OCI-LY3 (cell line): ENCODE measurements around the gene TMEM201.

Experiments used
- H2AFZ ChIP-seq: fragments of 200-600, 300-600 bp; shearing (Covaris generic); 2 replicates; pipeline ENCODE4 v1.6.0; 2014; ENCODE audit warnings: antibody characterized with exemption, low read depth, low read length
- H3K27ac ChIP-seq: fragments of 200-600, 300-600 bp; sonication (generic); 2 replicates; pipeline ENCODE4 v1.5.1; 2014; ENCODE audit warnings: mild to moderate bottlenecking, low read length, moderate library complexity, mixed read lengths
- H3K27me3 ChIP-seq: fragments of 200-600, 300-600 bp; sonication (generic); 2 replicates; pipeline ENCODE4 v1.6.1; 2014; ENCODE audit warnings: low read depth, low read length, mixed read lengths
- H3K36me3 ChIP-seq: fragments of 200-600, 300-600 bp; sonication (generic); replicated peaks from 2 replicates; pipeline ENCODE3; 2014; ENCODE audit warnings: low read depth, low read length, mixed read lengths
- H3K4me1 ChIP-seq: fragments of 300-600, 200-600 bp; sonication (generic); 2 replicates; pipeline ENCODE4 v1.6.1; 2014; ENCODE audit warnings: low read length, mixed read lengths
- H3K4me2 ChIP-seq: fragments of 200-600, 300-600 bp; sonication (generic); 2 replicates; pipeline ENCODE4 v1.6.1; 2014; ENCODE audit warnings: low read length, mixed read lengths
- H3K4me3 ChIP-seq: fragments of 300-600, 200-600 bp; sonication (generic); 2 replicates; pipeline ENCODE4 v1.5.1; 2014; ENCODE audit warnings: antibody characterized with exemption, mild to moderate bottlenecking, low read length, moderate library complexity
- H3K79me2 ChIP-seq: fragments of 300-600, 200-600 bp; shearing (Covaris generic); 2 replicates; pipeline ENCODE4 v1.6.1; 2014; ENCODE audit warnings: mild to moderate bottlenecking, low read length, mixed read lengths
- H3K9ac ChIP-seq: fragments of 300-600, 200-600 bp; shearing (Covaris generic); 2 replicates; pipeline ENCODE4 v1.6.0; 2014; ENCODE audit warnings: mild to moderate bottlenecking, low read length, moderate library complexity
- H3K9me3 ChIP-seq: fragments of 200-600, 300-600 bp; shearing (Covaris generic); 2 replicates; pipeline ENCODE4 v1.6.1; 2014; ENCODE audit warnings: low read length, mixed read lengths; ENCODE audit not compliant: insufficient read depth
- H4K20me1 ChIP-seq: fragments of 200-600, 300-600 bp; sonication (generic); 2 replicates; pipeline ENCODE4 v1.6.1; 2016; ENCODE audit warnings: low read length, mixed read lengths; ENCODE audit not compliant: insufficient read depth
- EZH2phosphoT487 ChIP-seq: fragments of 200-600 bp; shearing (Covaris generic); IDR thresholded peaks from 2 replicates; pipeline ENCODE4 v1.6.1; 2018; ENCODE audit warnings: antibody characterized with exemption, mixed run types, low read depth
- TF ChIP-seq, protein P1 (sequence below): fragments of 200-600, 300-600 bp; sonication (generic); IDR thresholded peaks from 2 replicates; pipeline ENCODE4 v1.5.1; 2014; ENCODE audit warnings: antibody characterized with exemption, low read length, low read depth

The TMEM201 gene

DNA sequence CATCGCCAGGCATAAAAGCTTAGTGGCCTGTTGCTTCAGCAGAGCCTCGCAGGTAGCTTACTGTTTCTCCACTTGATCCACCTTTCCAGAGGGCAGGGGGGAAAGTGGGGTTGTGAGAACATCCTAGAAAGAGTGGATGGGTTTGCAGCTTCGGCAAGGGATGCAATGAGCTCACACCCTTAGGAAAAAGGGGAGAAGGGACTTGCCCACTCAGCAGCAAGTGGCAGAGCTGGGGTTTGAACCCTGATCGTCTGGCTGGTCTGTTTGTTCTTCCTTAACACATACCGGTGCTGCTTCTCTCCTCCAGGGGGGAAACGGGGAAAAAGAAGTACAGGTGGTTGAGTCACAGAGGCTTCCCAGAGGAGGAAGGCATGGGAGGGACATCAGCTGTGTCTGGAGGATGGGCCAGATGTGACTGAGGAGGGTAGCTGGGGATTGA, 1.0 kb downstream of the TMEM201 start:
- Histone ChIP-seq H4K20me1 (peaks cover 45% of the 10 kb centered on the region), H3K4me1 (peaks cover 23% of the 10 kb centered on the region), H3K4me3 (peak overlapping the region; percentile 99), H2AFZ (no peak overlapping the region), H3K4me2 (peak overlapping the region; percentile 99), H3K27me3 (no peaks in the 10 kb centered on the region), H3K9me3 (no peaks in the 10 kb centered on the region), H3K36me3 (no peaks in the 10 kb centered on the region), H3K9ac (peak overlapping the region; percentile 83), H3K27ac (no peak overlapping the region), H3K79me2 (peaks cover 58% of the 10 kb centered on the region)
- TF ChIP-seq EZH2phosphoT487, result no peak
- TF ChIP-seq, protein P1, sequence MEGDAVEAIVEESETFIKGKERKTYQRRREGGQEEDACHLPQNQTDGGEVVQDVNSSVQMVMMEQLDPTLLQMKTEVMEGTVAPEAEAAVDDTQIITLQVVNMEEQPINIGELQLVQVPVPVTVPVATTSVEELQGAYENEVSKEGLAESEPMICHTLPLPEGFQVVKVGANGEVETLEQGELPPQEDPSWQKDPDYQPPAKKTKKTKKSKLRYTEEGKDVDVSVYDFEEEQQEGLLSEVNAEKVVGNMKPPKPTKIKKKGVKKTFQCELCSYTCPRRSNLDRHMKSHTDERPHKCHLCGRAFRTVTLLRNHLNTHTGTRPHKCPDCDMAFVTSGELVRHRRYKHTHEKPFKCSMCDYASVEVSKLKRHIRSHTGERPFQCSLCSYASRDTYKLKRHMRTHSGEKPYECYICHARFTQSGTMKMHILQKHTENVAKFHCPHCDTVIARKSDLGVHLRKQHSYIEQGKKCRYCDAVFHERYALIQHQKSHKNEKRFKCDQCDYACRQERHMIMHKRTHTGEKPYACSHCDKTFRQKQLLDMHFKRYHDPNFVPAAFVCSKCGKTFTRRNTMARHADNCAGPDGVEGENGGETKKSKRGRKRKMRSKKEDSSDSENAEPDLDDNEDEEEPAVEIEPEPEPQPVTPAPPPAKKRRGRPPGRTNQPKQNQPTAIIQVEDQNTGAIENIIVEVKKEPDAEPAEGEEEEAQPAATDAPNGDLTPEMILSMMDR, result no peak

DNA sequence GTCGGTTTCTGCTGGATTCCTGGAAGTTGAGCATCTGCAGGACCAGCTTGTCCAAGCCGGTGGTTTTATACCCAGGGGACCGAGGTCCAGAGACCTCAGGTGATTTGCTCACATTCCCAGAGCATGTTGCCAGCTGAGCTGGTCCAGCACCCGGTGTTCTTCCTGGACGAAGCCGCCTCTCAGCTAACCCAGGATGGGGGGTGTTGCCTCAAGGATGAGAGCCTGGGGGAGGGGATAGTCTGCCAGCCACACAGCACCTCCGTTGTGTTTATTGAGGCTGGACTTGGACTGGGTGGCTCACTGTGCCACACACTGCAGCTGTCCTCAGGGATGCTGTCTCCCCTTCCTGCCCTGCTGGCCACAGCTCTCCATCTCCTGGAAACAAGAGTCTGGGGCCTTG, 1.5 kb downstream of the TMEM201 start:
- no peaks in the 10 kb centered on the region for H3K9me3 ChIP-seq
- no peak overlapping the region for H2AFZ ChIP-seq
- peaks cover 23% of the 10 kb centered on the region for H3K4me1 ChIP-seq
- peak overlapping the region; percentile 99 for H3K4me2 ChIP-seq
- H3K9ac ChIP-seq, result peak overlapping the region; percentile 83; the same call in 1 of the 2 replicates
- H3K4me3 ChIP-seq, result peak overlapping the region; percentile 99
- H3K79me2 ChIP-seq, result peaks cover 62% of the 10 kb centered on the region
- H3K36me3 ChIP-seq, result no peaks in the 10 kb centered on the region
- peaks cover 45% of the 10 kb centered on the region for H4K20me1 ChIP-seq
- no peak for TF ChIP-seq EZH2phosphoT487
- TF ChIP-seq, protein P1, result no peak
- no peak overlapping the region for H3K27ac ChIP-seq
- no peaks in the 10 kb centered on the region for H3K27me3 ChIP-seq

DNA sequence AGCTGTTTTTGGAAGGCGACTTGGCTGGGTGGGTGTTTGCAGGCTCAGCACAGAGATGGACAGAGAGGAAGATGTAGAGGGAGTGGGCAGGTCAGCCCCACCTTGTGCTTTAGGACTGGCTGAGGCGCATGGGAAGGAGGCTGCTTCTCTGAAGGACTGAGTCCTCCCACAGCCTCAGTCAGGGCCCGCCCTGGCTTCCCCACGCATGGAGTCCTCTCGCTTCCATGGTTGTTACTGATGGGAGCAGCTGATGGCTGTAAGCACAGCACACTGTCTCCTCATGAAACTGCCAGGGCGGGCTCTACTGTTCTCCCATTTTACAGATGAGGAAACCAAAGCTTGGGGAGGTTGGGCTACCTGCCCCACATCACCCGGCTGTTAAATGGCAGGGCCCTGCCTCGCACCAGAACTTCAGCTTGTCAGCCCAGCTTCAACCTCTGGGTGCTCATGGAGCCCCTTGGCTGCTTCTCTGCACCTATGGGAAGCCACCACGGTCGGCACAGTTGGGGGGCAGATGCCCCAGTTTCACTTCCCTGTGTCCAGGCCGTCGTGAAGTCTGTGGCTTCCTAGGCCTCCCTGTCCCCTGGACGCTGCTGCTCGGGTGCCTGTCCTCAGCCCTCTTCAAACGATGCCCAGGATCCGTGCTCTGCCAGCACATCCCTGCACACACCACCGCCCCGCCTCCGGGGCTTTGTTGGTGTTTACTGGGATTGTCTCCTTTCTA, 2.4 kb downstream of the TMEM201 start:
- Histone ChIP-seq H3K36me3 (no peaks in the 10 kb centered on the region), H3K4me1 (peaks cover 23% of the 10 kb centered on the region), H3K27me3 (no peaks in the 10 kb centered on the region), H3K9me3 (no peaks in the 10 kb centered on the region), H3K4me3 (no peak overlapping the region), H4K20me1 (peaks cover 45% of the 10 kb centered on the region), H2AFZ (no peak overlapping the region), H3K79me2 (peaks cover 69% of the 10 kb centered on the region), H3K4me2 (peak overlapping the region; percentile 99), H3K9ac (no peak overlapping the region), H3K27ac (no peak overlapping the region)
- TF ChIP-seq EZH2phosphoT487, result no peak
- TF ChIP-seq, protein P1, result no peak

DNA sequence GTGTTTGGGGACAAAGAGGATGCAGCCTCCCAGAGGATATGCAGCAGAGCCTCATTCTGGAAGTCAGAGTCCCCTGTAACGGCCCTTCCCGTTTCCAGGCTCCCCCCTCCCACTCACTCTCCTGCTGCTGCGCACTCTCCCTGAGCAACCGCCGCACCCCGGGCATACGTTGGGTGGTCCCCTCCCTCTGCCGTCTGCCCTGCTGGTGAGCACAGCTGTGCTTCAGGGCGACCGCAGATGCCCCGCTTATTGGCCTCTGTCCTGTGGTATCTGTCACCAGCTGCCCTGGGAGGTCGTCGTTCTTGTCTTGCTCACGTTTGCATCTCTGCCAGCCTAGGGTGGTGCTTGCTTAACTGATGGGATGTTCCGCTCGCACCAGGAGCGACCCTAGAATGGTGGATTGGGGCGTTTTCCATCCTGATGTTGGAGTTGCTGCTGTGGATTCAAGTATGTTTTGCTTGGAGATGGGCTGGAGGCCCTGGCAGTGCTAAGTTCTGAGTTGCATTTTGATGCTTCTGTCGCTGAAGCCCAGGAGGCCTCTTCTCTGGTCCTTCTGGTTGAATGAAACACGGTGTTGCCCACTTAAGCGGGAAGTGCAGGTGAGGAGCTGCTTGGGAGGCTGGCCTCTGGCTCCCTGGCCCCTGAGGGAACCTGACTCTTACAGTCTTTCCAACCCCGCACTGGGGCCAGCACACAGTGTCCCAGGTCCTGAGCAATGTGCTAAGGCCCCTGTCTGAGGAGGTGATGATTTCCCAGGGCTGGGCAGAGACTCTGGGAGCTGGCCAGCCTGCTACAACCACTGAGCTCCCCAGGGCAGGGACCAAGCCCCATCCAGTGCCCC, 3.2 kb downstream of the TMEM201 start:
- peaks cover 45% of the 10 kb centered on the region for H4K20me1 ChIP-seq

More for the DNA sequence above, 3.2 kb downstream of the TMEM201 start:
- TF ChIP-seq, protein P1, result no peak
- no peak for TF ChIP-seq EZH2phosphoT487
- H3K36me3 ChIP-seq, result no peaks in the 10 kb centered on the region
- H2AFZ ChIP-seq, result no peak overlapping the region
- no peak overlapping the region for H3K27ac ChIP-seq
- H3K4me2 ChIP-seq, result no peak overlapping the region
- H3K79me2 ChIP-seq, result peaks cover 71% of the 10 kb centered on the region
- no peaks in the 10 kb centered on the region for H3K27me3 ChIP-seq
- H3K9me3 ChIP-seq, result no peaks in the 10 kb centered on the region
- no peak overlapping the region for H3K4me3 ChIP-seq
- H3K9ac ChIP-seq, result no peak overlapping the region
- H3K4me1 ChIP-seq, result peaks cover 23% of the 10 kb centered on the region
